Smooth muscle cell (in vitro differentiated cells): ENCODE data around the gene APPBP2. TPM values are rescaled to one million over a fixed set of nuclear protein-coding genes. Genes with fewer than 3 reads are reported as not detected.

Experiments used
- DNase-seq: peaks from one replicate; lab custom pipeline; 2025; ENCODE audit not compliant: unreplicated experiment; lab: John Stamatoyannopoulos, UW
- H2AFZ ChIP-seq: fragments of 200-600 bp; sonication (generic); 2 replicates; pipeline ENCODE4 v1.6.0; 2016; ENCODE audit warnings: antibody characterized with exemption, low read depth, mild to moderate bottlenecking
- H3F3A ChIP-seq: fragments of 200-600 bp; sonication (generic); 2 replicates; pipeline ENCODE4 v1.6.0; 2017; ENCODE audit warnings: antibody characterized with exemption, low read depth
- H3K27ac ChIP-seq: fragments of 200-600 bp; sonication (generic); 2 replicates; pipeline ENCODE4 v1.5.1; 2016; ENCODE audit warnings: low read depth, mild to moderate bottlenecking
- H3K27me3 ChIP-seq: fragments of 200-600 bp; sonication (generic); 2 replicates; pipeline ENCODE4 v1.6.1; 2016; ENCODE audit warnings: low read depth, mild to moderate bottlenecking
- H3K36me3 ChIP-seq: fragments of 200-600 bp; sonication (generic); 2 replicates; pipeline ENCODE4 v1.5.1; 2016; ENCODE audit warnings: low read depth
- H3K4me1 ChIP-seq: fragments of 200-600 bp; sonication (generic); 2 replicates; pipeline ENCODE4 v1.5.1; 2016; ENCODE audit warnings: low read depth
- H3K4me2 ChIP-seq: fragments of 200-600 bp; sonication (generic); 2 replicates; pipeline ENCODE4 v1.6.0; 2016; ENCODE audit warnings: mild to moderate bottlenecking
- H3K4me3 ChIP-seq: fragments of 200-600 bp; sonication (generic); 2 replicates; pipeline ENCODE4 v1.5.1; 2016; ENCODE audit warnings: mild to moderate bottlenecking
- H3K79me2 ChIP-seq: fragments of 200-600 bp; sonication (generic); 2 replicates; pipeline ENCODE4 v1.6.0; 2016; ENCODE audit warnings: low read depth, mild to moderate bottlenecking
- H3K9ac ChIP-seq: fragments of 200-600 bp; sonication (generic); 2 replicates; pipeline ENCODE4 v1.6.0; 2016; ENCODE audit warnings: low read depth
- H3K9me3 ChIP-seq: fragments of 200-600 bp; sonication (generic); replicated peaks from 2 replicates; pipeline ENCODE4 v1.5.1; 2016; ENCODE audit warnings: low read depth
- H4K20me1 ChIP-seq: fragments of 200-600 bp; sonication (generic); 2 replicates; pipeline ENCODE4 v1.6.0; 2016; ENCODE audit warnings: low read depth
- CTCF ChIP-seq: fragments of 200-600 bp; sonication (generic); IDR thresholded peaks from 2 replicates; pipeline ENCODE4 v1.5.1; 2017; ENCODE audit warnings: borderline replicate concordance, mild to moderate bottlenecking, antibody characterized with exemption; ENCODE audit not compliant: insufficient read depth, poor library complexity, severe bottlenecking
- WGBS: methylation state at CpG from one replicate; pipeline ENCODE4 v1.1.7; 2016; ENCODE audit warnings: low lambda C conversion rate; 5-methylcytosine and 5-hydroxymethylcytosine counted together
- polyA plus RNA-seq: library from polyadenylated mRNA; unstranded; fragments of >200 nt; fragmentation: Nextera tagmentation; extraction: Ambion mirVana; gene quantifications from 2 replicates; pipeline ENCODE4 v1.2.1, GENCODE V29; 2016
- small RNA-seq: library from RNA; depleted of rRNA; stranded (forward); fragments of <200 nt; gene quantifications from one replicate; pipeline ENCODE3, GENCODE V24; 2014
- total RNA-seq: library from RNA; depleted of rRNA; stranded (reverse); fragments of >200 nt; gene quantifications from 2 replicates; pipeline ENCODE4 v1.2.3, GENCODE V29; 2014

Gene APPBP2
- total and polyA plus RNA-seq, 2 experiments from 2014 or later, result 38.3 to 40.9 TPM

GRCh38 chr17:60396412-60396811 lies 129.6 kb downstream of the APPBP2 start:
- Histone ChIP-seq H3K9me3 (no peaks in the 10 kb centered on the region), H2AFZ (no peak overlapping the region), H4K20me1 (no peaks in the 10 kb centered on the region), H3K36me3 (no peaks in the 10 kb centered on the region), H3K4me3 (no peak overlapping the region), H3F3A (no peaks in the 10 kb centered on the region), H3K9ac (no peak overlapping the region), H3K79me2 (no peaks in the 10 kb centered on the region), H3K4me2 (no peak overlapping the region), H3K4me1 (no peaks in the 10 kb centered on the region), H3K27me3 (no peaks in the 10 kb centered on the region), H3K27ac (no peak overlapping the region)
- WGBS, result 84% methylated on average over 3 of the region's 3 CpGs
- no peak for DNase-seq
- no peak for TF ChIP-seq CTCF

- TF ChIP-seq CTCF, result no peak
- Histone ChIP-seq H3K27ac (no peak overlapping the region), H3K9me3 (no peaks in the 10 kb centered on the region), H3K4me1 (peaks cover 2% of the 10 kb centered on the region), H3F3A (peaks cover 5% of the 10 kb centered on the region), H4K20me1 (peaks cover under 1% of the 10 kb centered on the region), H3K4me3 (no peak overlapping the region), H3K79me2 (peaks cover 4% of the 10 kb centered on the region), H2AFZ (no peak overlapping the region), H3K9ac (no peak overlapping the region), H3K27me3 (no peaks in the 10 kb centered on the region), H3K4me2 (no peak overlapping the region), H3K36me3 (no peaks in the 10 kb centered on the region)
- 90% methylated on average over 4 of the region's 4 CpGs for WGBS
- no peak for DNase-seq
These were observed 130.5 kb downstream of the APPBP2 start for GRCh38 chr17:60395508-60396065.

- H4K20me1 ChIP-seq, result peaks cover 15% of the 10 kb centered on the region
- H3K36me3 ChIP-seq, result no peaks in the 10 kb centered on the region
- H3K4me3 ChIP-seq, result no peak overlapping the region
- peaks cover 19% of the 10 kb centered on the region for H3K79me2 ChIP-seq
- no peaks in the 10 kb centered on the region for H3K27me3 ChIP-seq
- no peak overlapping the region for H2AFZ ChIP-seq
- DNase-seq, result no peak
- H3K9me3 ChIP-seq, result no peaks in the 10 kb centered on the region
- peaks cover 13% of the 10 kb centered on the region for H3F3A ChIP-seq
- 92% methylated on average over 17 of the region's 17 CpGs for WGBS
- no peak for TF ChIP-seq CTCF
- peaks cover 10% of the 10 kb centered on the region for H3K4me1 ChIP-seq
- no peak overlapping the region for H3K9ac ChIP-seq
- H3K27ac ChIP-seq, result no peak overlapping the region
- H3K4me2 ChIP-seq, result no peak overlapping the region
These were observed 132.0 kb downstream of the APPBP2 start for GRCh38 chr17:60393840-60394723.

Small RNA genes within 50 kb of the gene (small RNA-seq; reads per million reads assigned to genes)
- gene AC011921.2, result not detected

Other genes with a start within 250 kb of the APPBP2 start
- 21.7 and 36.1 TPM in 2 replicates for gene USP32, start 134.1 kb downstream of the APPBP2 start, total RNA-seq
- gene USP32, start 134.1 kb downstream of the APPBP2 start, polyA plus RNA-seq, result 8.6 and 10.5 TPM in 2 replicates
- gene CHCT1, start 103.8 kb downstream of the APPBP2 start, total RNA-seq, result not detected in 2 replicates
- gene CHCT1, start 103.8 kb downstream of the APPBP2 start, polyA plus RNA-seq, result 0.76 TPM in 1 of 2 replicates, not detected in the other
- gene PPM1D, start 74.0 kb upstream of the APPBP2 start, total RNA-seq, result 12.9 and 18.5 TPM in 2 replicates
- gene PPM1D, start 74.0 kb upstream of the APPBP2 start, polyA plus RNA-seq, result 10.0 and 12.9 TPM in 2 replicates
- 18.7 and 54.5 TPM in 2 replicates for gene BCAS3, start 151.6 kb upstream of the APPBP2 start, total RNA-seq
- gene BCAS3, start 151.6 kb upstream of the APPBP2 start, polyA plus RNA-seq, result 17.2 and 18.9 TPM in 2 replicates